ENCODE data around the gene MUCL3. TPM values are rescaled to one million over a fixed set of nuclear protein-coding genes. Genes with fewer than 3 reads are reported as not detected.

MUCL3 gene
- total RNA-seq, 1 experiment from 2014 or later = 0.15 TPM

DNA sequence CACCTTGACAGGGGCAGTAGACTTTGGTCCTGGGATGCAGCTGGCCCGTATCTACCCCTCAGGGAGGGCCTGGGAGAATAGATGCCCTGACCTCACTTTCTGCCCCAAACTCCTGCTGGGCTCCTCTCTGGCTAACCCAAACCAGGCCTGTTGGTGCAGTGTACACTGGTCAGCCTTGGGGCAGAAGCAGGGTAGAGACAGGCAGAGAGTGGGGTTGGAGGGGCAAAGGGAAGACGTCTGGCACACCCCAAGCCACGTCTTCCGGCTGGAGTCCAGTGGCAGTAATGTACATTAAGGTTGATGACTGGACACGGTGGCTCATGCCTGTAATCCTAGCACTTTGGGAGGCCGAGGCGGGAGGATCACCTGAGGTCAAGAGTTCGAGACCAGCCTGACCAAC lies 47.1 kb upstream of the MUCL3 start:
- no peak overlapping the region for H3K27ac ChIP-seq (ENCODE audit: low read depth, low read length)
- no peak for TF ChIP-seq EZH2 (IDR thresholded peaks at IDR 0.05)
- no peak for TF ChIP-seq ZNF274 (IDR thresholded peaks at IDR 0.05; ENCODE audit: low read depth, low read length)
- TF ChIP-seq ELF1 (IDR thresholded peaks at IDR 0.05; ENCODE audit: borderline replicate concordance, low read depth) = no peak
- TF ChIP-seq, protein P1, sequence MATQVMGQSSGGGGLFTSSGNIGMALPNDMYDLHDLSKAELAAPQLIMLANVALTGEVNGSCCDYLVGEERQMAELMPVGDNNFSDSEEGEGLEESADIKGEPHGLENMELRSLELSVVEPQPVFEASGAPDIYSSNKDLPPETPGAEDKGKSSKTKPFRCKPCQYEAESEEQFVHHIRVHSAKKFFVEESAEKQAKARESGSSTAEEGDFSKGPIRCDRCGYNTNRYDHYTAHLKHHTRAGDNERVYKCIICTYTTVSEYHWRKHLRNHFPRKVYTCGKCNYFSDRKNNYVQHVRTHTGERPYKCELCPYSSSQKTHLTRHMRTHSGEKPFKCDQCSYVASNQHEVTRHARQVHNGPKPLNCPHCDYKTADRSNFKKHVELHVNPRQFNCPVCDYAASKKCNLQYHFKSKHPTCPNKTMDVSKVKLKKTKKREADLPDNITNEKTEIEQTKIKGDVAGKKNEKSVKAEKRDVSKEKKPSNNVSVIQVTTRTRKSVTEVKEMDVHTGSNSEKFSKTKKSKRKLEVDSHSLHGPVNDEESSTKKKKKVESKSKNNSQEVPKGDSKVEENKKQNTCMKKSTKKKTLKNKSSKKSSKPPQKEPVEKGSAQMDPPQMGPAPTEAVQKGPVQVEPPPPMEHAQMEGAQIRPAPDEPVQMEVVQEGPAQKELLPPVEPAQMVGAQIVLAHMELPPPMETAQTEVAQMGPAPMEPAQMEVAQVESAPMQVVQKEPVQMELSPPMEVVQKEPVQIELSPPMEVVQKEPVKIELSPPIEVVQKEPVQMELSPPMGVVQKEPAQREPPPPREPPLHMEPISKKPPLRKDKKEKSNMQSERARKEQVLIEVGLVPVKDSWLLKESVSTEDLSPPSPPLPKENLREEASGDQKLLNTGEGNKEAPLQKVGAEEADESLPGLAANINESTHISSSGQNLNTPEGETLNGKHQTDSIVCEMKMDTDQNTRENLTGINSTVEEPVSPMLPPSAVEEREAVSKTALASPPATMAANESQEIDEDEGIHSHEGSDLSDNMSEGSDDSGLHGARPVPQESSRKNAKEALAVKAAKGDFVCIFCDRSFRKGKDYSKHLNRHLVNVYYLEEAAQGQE (IDR thresholded peaks at IDR 0.05; ENCODE audit: low read depth) = no peak
- no peak for TF ChIP-seq YY1 (IDR thresholded peaks at IDR 0.05; ENCODE audit: extremely low read depth, insufficient replicate concordance, low read depth, low read length)
- TF ChIP-seq, protein P2, sequence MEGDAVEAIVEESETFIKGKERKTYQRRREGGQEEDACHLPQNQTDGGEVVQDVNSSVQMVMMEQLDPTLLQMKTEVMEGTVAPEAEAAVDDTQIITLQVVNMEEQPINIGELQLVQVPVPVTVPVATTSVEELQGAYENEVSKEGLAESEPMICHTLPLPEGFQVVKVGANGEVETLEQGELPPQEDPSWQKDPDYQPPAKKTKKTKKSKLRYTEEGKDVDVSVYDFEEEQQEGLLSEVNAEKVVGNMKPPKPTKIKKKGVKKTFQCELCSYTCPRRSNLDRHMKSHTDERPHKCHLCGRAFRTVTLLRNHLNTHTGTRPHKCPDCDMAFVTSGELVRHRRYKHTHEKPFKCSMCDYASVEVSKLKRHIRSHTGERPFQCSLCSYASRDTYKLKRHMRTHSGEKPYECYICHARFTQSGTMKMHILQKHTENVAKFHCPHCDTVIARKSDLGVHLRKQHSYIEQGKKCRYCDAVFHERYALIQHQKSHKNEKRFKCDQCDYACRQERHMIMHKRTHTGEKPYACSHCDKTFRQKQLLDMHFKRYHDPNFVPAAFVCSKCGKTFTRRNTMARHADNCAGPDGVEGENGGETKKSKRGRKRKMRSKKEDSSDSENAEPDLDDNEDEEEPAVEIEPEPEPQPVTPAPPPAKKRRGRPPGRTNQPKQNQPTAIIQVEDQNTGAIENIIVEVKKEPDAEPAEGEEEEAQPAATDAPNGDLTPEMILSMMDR (IDR thresholded peaks at IDR 0.05 in 2 of 3, conservative IDR thresholded peaks at IDR 0.05 in 1 of 3; ENCODE audit: borderline replicate concordance in 1 of 3, insufficient read depth in 1 of 3, low read depth in 2 of 3, low read length in 2 of 3) = no peak
- TF ChIP-seq CEBPB (IDR thresholded peaks at IDR 0.05; ENCODE audit: low read depth) = no peak
- no peak for TF ChIP-seq TCF7L2 (IDR thresholded peaks at IDR 0.05; ENCODE audit: borderline replicate concordance, extremely low read depth, insufficient read depth, insufficient read length)
- no peak for TF ChIP-seq EZH2phosphoT487 (IDR thresholded peaks at IDR 0.05; ENCODE audit: borderline replicate concordance)
- TF ChIP-seq POLR2AphosphoS5 (IDR thresholded peaks at IDR 0.05; ENCODE audit: low read depth, low read length) = no peak
- no peak for TF ChIP-seq JUND (IDR thresholded peaks at IDR 0.05)
- TF ChIP-seq, protein P3, sequence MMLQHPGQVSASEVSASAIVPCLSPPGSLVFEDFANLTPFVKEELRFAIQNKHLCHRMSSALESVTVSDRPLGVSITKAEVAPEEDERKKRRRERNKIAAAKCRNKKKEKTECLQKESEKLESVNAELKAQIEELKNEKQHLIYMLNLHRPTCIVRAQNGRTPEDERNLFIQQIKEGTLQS (IDR thresholded peaks at IDR 0.05) = no peak
- TF ChIP-seq FOSL1 (IDR thresholded peaks at IDR 0.05; ENCODE audit: low read depth) = no peak
- H3K9me2 ChIP-seq (ENCODE audit: insufficient read depth) = no peaks in the 10 kb centered on the region
- H3K4me1 ChIP-seq (ENCODE audit: control insufficient read depth in 1 of 2, insufficient read depth in 2 of 2, low read length in 2 of 2) = no peaks in the 10 kb centered on the region; a peak in 1 of 4 replicates
- no peaks in the 10 kb centered on the region for H4K20me1 ChIP-seq (ENCODE audit: insufficient read depth)
- H2AFZ ChIP-seq (ENCODE audit: low read depth, low read length, poor library complexity, severe bottlenecking) = no peak overlapping the region
- DNase-seq (ENCODE audit: low read depth, low spot score) (no peak), ATAC-seq (no peak)
- H3K4me2 ChIP-seq (ENCODE audit: low read length) = no peak overlapping the region
- RAD21 ChIA-PET (ENCODE audit: low non-redundant PET in 1 of 2, low total read pairs in 2 of 2, uncharacterized antibody in 2 of 2, unreplicated experiment in 2 of 2) = no interaction called here
- peaks cover 24% of the 10 kb centered on the region for H3K79me2 ChIP-seq (ENCODE audit: insufficient read depth, low read length)
- H3K36me3 ChIP-seq (ENCODE audit: control insufficient read depth in 1 of 2, insufficient read depth in 2 of 2, low read length in 2 of 2) = peaks cover 71% of the 10 kb centered on the region in 2 experiments
- no peaks in the 10 kb centered on the region for H3K9me3 ChIP-seq (ENCODE audit: control insufficient read depth in 1 of 2, insufficient read depth in 1 of 2, low read depth in 1 of 2, low read length in 2 of 2)
- no peak overlapping the region for H3K4me3 ChIP-seq (replicated peaks in 1 of 2; ENCODE audit: low read depth in 1 of 2, low read length in 2 of 2)
- intact Hi-C loops (cut with micrococcal nuclease) = no loop called here
- H3K27me3 ChIP-seq (ENCODE audit: insufficient read depth, low read length) = no peaks in the 10 kb centered on the region
- H3K9ac ChIP-seq (ENCODE audit: low read length) = no peak overlapping the region
- no TSS peak for BruUV-seq (replicated peaks)
- CTCF ChIA-PET = no interaction called here
- POLR2A ChIA-PET = no interaction called here
